ENCODE measurements around the gene TMEM132A. TPM values are rescaled to one million over a fixed set of nuclear protein-coding genes. Genes with fewer than 3 reads are reported as not detected.

TMEM132A gene
- total RNA-seq, 1 donor from 2014 or later = 6.1 TPM

DNA sequence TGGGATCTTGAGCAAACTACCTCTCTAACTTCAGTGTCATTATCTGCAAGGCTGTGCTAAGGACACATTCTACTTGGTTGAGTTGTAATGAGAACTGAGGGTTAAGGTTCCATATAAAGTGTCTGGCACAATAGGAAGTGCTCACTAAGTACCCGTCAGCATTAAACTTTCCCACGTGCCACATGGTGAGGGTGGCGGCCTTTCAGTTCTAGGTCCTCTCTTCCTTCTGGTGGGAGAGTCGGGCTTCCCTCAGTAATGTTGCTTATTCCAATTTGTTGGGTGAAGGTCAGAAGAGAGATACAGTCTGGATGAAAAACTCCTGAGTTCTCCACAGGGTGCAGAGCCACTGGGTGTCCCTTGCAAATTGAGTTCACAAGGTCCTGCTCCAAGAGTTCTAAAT, 42.6 kb downstream of the TMEM132A start:
- intact Hi-C loops (cut with DNase I) = no loop called here
- no peak for DNase-seq (ENCODE audit: extremely low spot score in 2 of 2)
- Histone ChIP-seq H3K36me3 (no peaks in the 10 kb centered on the region), H3K9me3 (no peaks in the 10 kb centered on the region), H3K27me3 (no peaks in the 10 kb centered on the region), H3K4me1 (no peaks in the 10 kb centered on the region), H3K27ac (no peak overlapping the region), H3K4me3 (no peak overlapping the region)
- TF ChIP-seq POLR2A (IDR thresholded peaks at IDR 0.05) (no peak), POLR2AphosphoS5 (IDR thresholded peaks at IDR 0.05; ENCODE audit: insufficient read depth in 1 of 2, low read depth in 1 of 2) (no peak)

GRCh38 chr11:60968223-60968622, 44.0 kb downstream of the TMEM132A start:
- Histone ChIP-seq H3K36me3 (no peaks in the 10 kb centered on the region), H3K4me1 (no peaks in the 10 kb centered on the region), H3K27me3 (no peaks in the 10 kb centered on the region), H3K4me3 (no peak overlapping the region), H3K27ac (no peak overlapping the region), H3K9me3 (no peaks in the 10 kb centered on the region)
- intact Hi-C loops (cut with DNase I) = no loop called here
- TF ChIP-seq POLR2A (IDR thresholded peaks at IDR 0.05) (no peak), POLR2AphosphoS5 (IDR thresholded peaks at IDR 0.05; ENCODE audit: insufficient read depth in 1 of 2, low read depth in 1 of 2) (no peak)
- TF ChIP-seq, protein P1, sequence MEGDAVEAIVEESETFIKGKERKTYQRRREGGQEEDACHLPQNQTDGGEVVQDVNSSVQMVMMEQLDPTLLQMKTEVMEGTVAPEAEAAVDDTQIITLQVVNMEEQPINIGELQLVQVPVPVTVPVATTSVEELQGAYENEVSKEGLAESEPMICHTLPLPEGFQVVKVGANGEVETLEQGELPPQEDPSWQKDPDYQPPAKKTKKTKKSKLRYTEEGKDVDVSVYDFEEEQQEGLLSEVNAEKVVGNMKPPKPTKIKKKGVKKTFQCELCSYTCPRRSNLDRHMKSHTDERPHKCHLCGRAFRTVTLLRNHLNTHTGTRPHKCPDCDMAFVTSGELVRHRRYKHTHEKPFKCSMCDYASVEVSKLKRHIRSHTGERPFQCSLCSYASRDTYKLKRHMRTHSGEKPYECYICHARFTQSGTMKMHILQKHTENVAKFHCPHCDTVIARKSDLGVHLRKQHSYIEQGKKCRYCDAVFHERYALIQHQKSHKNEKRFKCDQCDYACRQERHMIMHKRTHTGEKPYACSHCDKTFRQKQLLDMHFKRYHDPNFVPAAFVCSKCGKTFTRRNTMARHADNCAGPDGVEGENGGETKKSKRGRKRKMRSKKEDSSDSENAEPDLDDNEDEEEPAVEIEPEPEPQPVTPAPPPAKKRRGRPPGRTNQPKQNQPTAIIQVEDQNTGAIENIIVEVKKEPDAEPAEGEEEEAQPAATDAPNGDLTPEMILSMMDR (IDR thresholded peaks at IDR 0.05) = no peak
- no peak for DNase-seq (ENCODE audit: extremely low spot score in 2 of 2)

DNA sequence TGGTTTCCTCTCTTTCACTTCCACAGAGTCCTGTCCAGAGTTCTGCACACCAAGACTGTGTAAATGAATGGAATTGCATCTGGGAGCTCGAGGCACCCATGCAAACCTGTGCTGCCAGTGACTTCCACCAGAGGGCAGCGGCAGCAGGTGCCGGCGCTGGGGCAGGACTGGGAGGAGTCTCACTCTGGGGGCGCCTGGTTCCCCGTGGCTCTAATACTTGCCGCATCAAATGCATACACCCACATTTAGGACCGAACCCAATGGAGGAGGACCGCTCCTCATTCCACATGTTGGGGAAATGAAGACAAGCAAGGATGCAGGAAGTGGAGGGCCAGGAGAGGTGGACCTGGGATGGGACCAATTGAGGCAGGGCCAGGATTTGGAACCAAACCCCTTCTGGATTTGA, 46.1 kb downstream of the TMEM132A start:
- no peak for DNase-seq (ENCODE audit: extremely low spot score in 2 of 2)
- Histone ChIP-seq H3K36me3 (no peaks in the 10 kb centered on the region), H3K4me3 (no peak overlapping the region), H3K27ac (no peak overlapping the region), H3K9me3 (no peaks in the 10 kb centered on the region), H3K27me3 (no peaks in the 10 kb centered on the region), H3K4me1 (no peaks in the 10 kb centered on the region)
- TF ChIP-seq, protein P1 (IDR thresholded peaks at IDR 0.05) = peak; percentile 43 to 68 (median 58)
- TF ChIP-seq POLR2A (IDR thresholded peaks at IDR 0.05) = no peak
- intact Hi-C loops (cut with DNase I) = no loop called here

GRCh38 chr11:60970890-60971289, 46.6 kb downstream of the TMEM132A start:
- TF ChIP-seq POLR2AphosphoS5 (IDR thresholded peaks at IDR 0.05; ENCODE audit: insufficient read depth in 1 of 2, low read depth in 1 of 2) (no peak), POLR2A (IDR thresholded peaks at IDR 0.05) (no peak)
- TF ChIP-seq, protein P1 (IDR thresholded peaks at IDR 0.05) = no peak
- intact Hi-C loops (cut with DNase I) = no loop called here
- H3K27ac ChIP-seq = no peak overlapping the region
- no peaks in the 10 kb centered on the region for H3K36me3 ChIP-seq
- H3K4me3 ChIP-seq = no peak overlapping the region
- no peaks in the 10 kb centered on the region for H3K9me3 ChIP-seq
- DNase-seq (ENCODE audit: extremely low spot score in 2 of 2) = no peak
- H3K4me1 ChIP-seq = no peaks in the 10 kb centered on the region
- no peaks in the 10 kb centered on the region for H3K27me3 ChIP-seq

GRCh38 chr11:60971520-60971919, 47.3 kb downstream of the TMEM132A start, which contains the start of gene CD6:
Gene CD6, plus strand, starts transcription at chr11:60971680. Its CDS starts 186 bp downstream, at chr11:60971866.
- peak within 1 kb of the TSS; percentile 22 to 26 for H3K4me3 ChIP-seq
- H3K36me3 ChIP-seq = no peaks in the 10 kb centered on the region
- no peaks in the 10 kb centered on the region for H3K27me3 ChIP-seq
- intact Hi-C loops (cut with DNase I) = no loop called here
- H3K27ac ChIP-seq = no peak within 1 kb of the TSS
- no peaks in the 10 kb centered on the region for H3K4me1 ChIP-seq
- DNase-seq (ENCODE audit: extremely low spot score in 2 of 2) = no peak
- H3K9me3 ChIP-seq = no peaks in the 10 kb centered on the region
- TF ChIP-seq POLR2AphosphoS5 (IDR thresholded peaks at IDR 0.05; ENCODE audit: insufficient read depth in 1 of 2, low read depth in 1 of 2) (no peak), POLR2A (IDR thresholded peaks at IDR 0.05) (no peak)
- TF ChIP-seq, protein P1 (IDR thresholded peaks at IDR 0.05) = no peak

Data from vagina (tissue), 2 donors.